ENCODE results near the gene HAPLN1.

The HAPLN1 gene

DNA sequence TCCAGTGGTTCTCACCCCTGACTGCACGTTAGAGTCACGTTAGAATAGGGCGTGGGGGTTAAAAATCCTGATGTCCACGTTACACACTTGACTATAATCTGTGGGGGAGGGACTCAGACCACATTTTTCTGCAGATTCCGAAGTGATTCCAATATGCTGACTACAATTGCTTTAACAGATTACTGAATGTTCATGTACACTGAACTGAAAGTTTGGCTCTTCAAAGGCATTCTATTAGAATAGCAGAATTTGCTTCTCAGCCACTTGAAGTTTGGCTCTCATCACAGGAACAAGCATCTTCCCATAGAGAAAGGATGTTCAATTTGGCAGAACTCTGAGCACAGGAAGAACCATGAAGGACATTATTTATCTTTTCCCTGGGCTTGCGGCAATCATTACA is 84.5 kb downstream of the HAPLN1 start:
- no peak for DNase-seq

DNA sequence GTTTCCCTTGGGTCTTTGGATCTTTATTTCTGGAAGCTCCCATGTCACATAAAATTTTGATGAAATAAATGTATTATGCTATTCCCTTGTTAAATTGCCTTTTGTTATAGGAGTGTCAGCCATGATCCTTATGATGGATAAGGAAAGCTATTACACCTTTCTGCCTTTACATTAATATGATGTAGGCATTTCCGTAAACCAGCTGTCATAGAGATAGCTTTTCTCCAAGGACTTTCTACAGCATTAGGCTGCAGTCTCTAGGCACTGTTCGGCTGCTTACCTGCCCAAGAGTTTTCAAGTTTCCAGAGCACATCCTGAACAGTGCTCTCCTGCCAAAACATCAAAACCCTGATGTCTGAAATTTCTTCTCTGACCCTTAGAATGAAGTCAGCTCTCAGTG is 87.4 kb downstream of the HAPLN1 start:
- no peak for DNase-seq

DNA sequence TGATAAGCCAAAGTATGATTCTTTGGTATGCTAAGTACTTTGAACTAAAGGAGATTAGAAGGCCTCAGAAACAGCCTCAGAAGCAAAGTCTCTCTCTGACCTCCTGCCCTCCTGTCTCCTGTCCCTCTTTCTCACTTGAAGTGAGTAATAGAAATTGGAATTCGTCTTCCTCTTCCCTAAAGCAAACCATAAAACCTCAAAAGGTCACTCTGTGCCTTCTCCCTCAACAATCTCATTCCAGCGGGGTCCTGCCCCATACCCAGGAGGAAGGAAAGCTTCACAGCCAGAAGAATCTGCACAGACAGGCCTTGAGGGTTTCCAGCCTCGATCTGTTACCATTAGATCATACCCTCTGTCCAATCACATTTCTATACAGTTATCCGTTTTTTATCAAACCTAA is 87.8 kb downstream of the HAPLN1 start:
- DNase-seq, result no peak

DNA sequence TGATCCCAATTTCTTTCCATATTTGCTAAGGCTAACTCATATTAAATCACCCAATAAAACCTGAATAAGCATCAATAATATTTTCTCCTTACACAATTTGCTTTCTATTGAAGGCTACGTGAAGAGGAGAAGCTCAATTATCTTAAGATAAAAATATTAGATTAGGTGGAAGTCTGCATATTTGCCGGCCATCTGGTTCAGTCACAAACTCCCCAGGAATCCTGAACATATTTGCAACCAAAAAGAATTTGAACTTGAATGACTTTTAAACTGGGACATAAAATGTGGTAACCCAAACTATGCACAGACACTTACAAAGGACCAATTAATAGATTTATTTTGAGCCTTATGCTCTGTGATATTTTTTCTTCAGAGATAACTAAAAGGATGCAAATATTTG is 92.3 kb downstream of the HAPLN1 start:
- DNase-seq, result no peak

DNA sequence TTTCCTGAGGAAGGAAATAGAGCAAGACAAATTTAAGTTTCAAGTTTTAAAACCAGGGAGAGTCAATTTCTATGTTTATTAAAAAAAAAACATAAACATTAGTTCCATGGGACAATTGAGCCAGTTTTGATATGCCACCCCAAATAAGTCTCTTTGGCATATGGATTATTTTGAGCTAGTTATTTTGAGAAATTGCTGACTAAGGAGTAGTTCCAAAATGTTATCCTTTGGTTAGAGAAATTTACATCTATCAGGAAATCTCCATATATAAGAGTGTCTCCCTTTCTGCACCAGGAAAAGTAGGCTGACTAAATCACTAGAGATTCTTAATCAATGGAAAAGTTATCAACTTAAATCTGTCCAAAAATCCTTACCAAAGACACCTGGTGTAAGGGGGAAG is 105.8 kb downstream of the HAPLN1 start:
- no peak for DNase-seq

DNA sequence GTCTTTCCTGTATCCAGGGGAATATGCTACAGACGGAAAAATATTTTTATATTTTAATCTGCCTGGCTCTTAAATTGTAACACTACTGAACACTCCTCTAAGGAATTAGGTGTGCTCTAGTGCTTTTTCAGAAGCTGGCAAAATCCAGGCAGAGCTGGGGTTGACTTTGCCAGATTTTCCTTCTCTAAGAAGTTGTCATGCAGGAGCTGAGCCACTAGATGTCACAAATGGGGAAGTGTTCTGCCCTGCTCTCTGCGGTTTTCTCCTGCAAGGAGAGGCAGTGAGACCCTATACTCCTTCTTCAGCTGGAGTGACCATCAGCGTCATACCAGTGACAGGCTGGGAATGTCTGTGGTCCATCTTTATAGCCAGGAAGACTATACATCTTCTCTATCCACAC is 112.5 kb downstream of the HAPLN1 start:
- peak; percentile 58 for DNase-seq

DNA sequence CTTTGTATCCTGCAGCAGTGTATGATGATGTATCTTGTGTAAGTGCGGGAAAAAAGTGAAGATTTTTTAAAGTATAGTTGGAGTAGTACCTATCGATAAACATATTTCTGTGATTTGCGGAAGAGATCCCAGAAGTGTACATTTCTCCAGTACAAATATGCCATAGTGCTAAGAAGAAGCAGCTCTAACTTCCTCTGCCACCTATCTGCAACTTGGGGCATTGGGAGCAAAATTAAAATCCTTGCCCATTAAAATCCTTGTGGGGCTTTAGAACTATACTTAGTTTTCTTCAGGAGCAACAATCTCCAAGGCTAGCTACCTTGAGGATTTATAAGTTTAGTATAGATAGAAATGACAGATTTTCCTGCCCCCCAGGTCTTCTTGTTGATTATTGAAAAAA is 125.4 kb downstream of the HAPLN1 start:
- no peak for DNase-seq

DNA sequence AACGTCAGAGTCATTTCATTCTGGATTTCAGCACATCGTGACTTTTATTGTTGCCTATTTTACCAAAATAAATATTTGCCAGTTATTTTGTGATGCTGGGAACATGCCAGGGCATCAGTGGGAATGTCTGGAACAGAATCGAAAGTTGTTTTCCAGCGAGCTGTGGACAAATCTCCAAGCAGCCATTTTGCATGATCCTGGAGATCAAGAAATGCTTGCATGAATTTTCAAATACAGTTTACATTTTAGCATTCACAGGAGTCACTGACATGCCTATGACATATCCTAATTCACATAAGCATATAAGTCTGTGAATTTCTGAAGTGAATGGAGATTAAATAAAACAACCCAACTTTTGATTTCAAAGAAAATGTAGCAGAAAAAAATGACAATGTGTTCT is 129.7 kb downstream of the HAPLN1 start:
- DNase-seq, result no peak

DNA sequence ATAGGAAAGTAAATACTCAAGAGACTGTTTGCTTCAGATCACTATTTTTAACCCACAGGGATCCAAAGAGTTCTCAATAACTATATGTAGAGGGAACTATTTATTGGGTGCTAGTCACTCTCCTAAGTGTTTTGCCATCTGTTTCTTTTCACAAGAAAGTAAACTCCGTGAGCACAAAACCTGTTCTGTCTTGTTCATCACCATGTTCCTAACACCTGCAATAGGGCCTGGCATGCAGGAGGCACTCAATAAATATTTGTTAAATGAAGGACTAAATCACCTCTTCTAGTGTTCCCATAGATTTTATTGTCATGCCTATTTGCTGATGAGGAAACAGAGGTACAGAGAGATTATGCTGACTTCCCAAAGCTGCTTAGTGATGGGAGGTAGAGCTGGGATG is 130.9 kb downstream of the HAPLN1 start:
- DNase-seq, result no peak
